ENCODE data around the gene L1CAM. TPM values are rescaled to one million over a fixed set of nuclear protein-coding genes. Genes with fewer than 3 reads are reported as not detected.

L1CAM gene
- total and polyA plus RNA-seq, 4 donors, result 0.28 to 0.59 (median 0.39) TPM; not detected in 1

DNA sequence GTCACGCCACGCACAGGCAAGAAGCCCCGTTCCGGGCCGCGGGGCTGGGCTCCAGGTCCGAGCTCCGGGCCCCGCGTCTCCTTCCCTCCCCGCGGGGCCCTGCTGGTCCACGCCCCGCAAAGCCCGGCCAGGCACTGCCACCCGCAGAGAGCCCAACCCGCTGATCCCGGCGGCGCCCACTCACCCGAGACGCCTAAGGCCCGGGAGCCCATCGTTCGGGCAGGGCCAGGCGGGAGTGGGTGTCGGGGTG is 56.5 kb downstream of the L1CAM start:
- TF ChIP-seq, protein P1, sequence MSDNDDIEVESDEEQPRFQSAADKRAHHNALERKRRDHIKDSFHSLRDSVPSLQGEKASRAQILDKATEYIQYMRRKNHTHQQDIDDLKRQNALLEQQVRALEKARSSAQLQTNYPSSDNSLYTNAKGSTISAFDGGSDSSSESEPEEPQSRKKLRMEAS (IDR thresholded peaks at IDR 0.05), result no peak
- TF ChIP-seq, protein P2, sequence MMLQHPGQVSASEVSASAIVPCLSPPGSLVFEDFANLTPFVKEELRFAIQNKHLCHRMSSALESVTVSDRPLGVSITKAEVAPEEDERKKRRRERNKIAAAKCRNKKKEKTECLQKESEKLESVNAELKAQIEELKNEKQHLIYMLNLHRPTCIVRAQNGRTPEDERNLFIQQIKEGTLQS (IDR thresholded peaks at IDR 0.05), result no peak
- TF ChIP-seq GABPA (IDR thresholded peaks at IDR 0.05 in 1 of 2, conservative IDR thresholded peaks at IDR 0.05 in 1 of 2) (no peak), RAD21 (IDR thresholded peaks at IDR 0.05) (no peak), JUND (IDR thresholded peaks at IDR 0.05) (no peak), EGR1 (IDR thresholded peaks at IDR 0.05; ENCODE audit: low read depth in 2 of 2) (no peak), YY1 (IDR thresholded peaks at IDR 0.05) (no peak), RXRA (IDR thresholded peaks at IDR 0.05) (no peak), TAF1 (conservative IDR thresholded peaks at IDR 0.05) (no peak)
- TF ChIP-seq, protein P3, sequence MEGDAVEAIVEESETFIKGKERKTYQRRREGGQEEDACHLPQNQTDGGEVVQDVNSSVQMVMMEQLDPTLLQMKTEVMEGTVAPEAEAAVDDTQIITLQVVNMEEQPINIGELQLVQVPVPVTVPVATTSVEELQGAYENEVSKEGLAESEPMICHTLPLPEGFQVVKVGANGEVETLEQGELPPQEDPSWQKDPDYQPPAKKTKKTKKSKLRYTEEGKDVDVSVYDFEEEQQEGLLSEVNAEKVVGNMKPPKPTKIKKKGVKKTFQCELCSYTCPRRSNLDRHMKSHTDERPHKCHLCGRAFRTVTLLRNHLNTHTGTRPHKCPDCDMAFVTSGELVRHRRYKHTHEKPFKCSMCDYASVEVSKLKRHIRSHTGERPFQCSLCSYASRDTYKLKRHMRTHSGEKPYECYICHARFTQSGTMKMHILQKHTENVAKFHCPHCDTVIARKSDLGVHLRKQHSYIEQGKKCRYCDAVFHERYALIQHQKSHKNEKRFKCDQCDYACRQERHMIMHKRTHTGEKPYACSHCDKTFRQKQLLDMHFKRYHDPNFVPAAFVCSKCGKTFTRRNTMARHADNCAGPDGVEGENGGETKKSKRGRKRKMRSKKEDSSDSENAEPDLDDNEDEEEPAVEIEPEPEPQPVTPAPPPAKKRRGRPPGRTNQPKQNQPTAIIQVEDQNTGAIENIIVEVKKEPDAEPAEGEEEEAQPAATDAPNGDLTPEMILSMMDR (IDR thresholded peaks at IDR 0.05; ENCODE audit: low read depth, low read length, missing input control), result no peak
- Histone ChIP-seq H3K27ac (ENCODE audit: low read depth in 1 of 2, low read length in 2 of 2) (no peak overlapping the region), H3K4me3 (ENCODE audit: low read depth in 1 of 3, low read length in 3 of 3) (peak overlapping the region in 1 of 3 donors; percentile 56), H3K4me1 (ENCODE audit: control insufficient read depth in 4 of 4, insufficient read depth in 4 of 4, low read length in 3 of 4) (peaks cover 0 to 5% (median 2%) of the 10 kb centered on the region in 4 donors), H3K27me3 (ENCODE audit: control insufficient read depth in 4 of 4, insufficient read depth in 4 of 4, low read length in 3 of 4) (peaks cover 0 to 4% (median 0%) of the 10 kb centered on the region in 4 donors), H3K9me3 (ENCODE audit: control insufficient read depth in 4 of 4, low read length in 3 of 4) (no peaks in the 10 kb centered on the region), H3K9ac (ENCODE audit: low read depth in 1 of 2, low read length in 2 of 2) (no peak overlapping the region), H3K36me3 (ENCODE audit: control insufficient read depth in 4 of 4, insufficient read depth in 3 of 4, low read depth in 1 of 4, low read length in 3 of 4) (no peaks in the 10 kb centered on the region)
- WGBS, result 3% methylated on average over 27 of the region's 27 CpGs
- DNase-seq (ENCODE audit: low spot score), result no peak

DNA sequence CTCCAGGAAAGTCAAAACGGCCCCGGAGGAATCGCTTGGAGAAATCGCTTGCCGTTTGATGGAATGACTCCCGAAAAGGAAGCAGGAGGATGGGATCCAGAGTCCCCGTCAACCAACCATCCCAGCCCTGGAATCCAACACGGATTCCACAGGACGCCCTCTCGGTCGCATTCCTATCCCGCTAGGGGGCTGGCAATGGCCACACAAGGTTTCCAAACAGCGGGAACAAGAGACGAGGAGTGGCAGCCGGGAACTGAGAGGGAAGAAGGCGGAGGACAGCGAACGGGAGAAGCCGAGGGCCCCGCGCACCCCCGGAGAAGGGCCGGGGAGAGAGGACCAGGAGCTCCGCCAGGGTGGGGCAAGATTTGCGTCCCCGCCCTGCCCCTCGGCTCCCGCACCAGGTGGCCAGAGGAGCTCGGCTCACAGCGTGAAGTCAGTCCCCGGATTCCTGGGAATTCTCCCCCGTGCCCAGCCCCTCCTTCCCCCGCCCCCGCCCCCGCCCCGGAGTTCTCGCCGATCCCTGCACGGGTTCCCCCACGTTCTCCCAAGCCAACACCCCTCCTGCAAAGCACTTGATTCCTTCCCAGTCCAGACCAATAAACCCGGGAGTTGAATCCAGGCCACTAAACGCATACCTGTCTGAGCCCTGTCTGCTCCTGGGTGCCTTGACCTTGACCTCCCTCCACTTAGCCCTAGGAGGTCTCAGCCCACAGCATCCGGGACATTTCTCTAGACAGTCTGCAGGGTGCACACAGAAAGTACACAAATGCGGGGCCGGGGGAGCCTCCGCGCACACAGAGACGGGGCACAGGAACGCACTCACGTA is 57.0 kb downstream of the L1CAM start:
- H3K27me3 ChIP-seq (ENCODE audit: control insufficient read depth in 4 of 4, insufficient read depth in 4 of 4, low read length in 3 of 4), result peaks cover 0 to 5% (median 0%) of the 10 kb centered on the region in 4 donors
- H3K4me1 ChIP-seq (ENCODE audit: control insufficient read depth in 4 of 4, insufficient read depth in 4 of 4, low read length in 3 of 4), result peaks cover 0 to 5% (median 2%) of the 10 kb centered on the region in 4 donors
- H3K9ac ChIP-seq (ENCODE audit: low read depth in 1 of 2, low read length in 2 of 2), result no peak overlapping the region
- no peak for TF ChIP-seq HNF4G (IDR thresholded peaks at IDR 0.05)
- TF ChIP-seq, protein P1 (IDR thresholded peaks at IDR 0.05), result no peak
- TF ChIP-seq, protein P3 (IDR thresholded peaks at IDR 0.05; ENCODE audit: low read depth, low read length, missing input control), result no peak
- no peak for TF ChIP-seq FOXA2 (IDR thresholded peaks at IDR 0.05)
- no peak for TF ChIP-seq EGR1 (IDR thresholded peaks at IDR 0.05; ENCODE audit: low read depth in 2 of 2)
- no peak for TF ChIP-seq RXRA (IDR thresholded peaks at IDR 0.05)
- no peak for TF ChIP-seq FOXA1 (IDR thresholded peaks at IDR 0.05)
- TF ChIP-seq JUND (IDR thresholded peaks at IDR 0.05), result no peak
- TF ChIP-seq, protein P2 (IDR thresholded peaks at IDR 0.05), result no peak
- no peak for TF ChIP-seq YY1 (IDR thresholded peaks at IDR 0.05)
- TF ChIP-seq, protein P4, sequence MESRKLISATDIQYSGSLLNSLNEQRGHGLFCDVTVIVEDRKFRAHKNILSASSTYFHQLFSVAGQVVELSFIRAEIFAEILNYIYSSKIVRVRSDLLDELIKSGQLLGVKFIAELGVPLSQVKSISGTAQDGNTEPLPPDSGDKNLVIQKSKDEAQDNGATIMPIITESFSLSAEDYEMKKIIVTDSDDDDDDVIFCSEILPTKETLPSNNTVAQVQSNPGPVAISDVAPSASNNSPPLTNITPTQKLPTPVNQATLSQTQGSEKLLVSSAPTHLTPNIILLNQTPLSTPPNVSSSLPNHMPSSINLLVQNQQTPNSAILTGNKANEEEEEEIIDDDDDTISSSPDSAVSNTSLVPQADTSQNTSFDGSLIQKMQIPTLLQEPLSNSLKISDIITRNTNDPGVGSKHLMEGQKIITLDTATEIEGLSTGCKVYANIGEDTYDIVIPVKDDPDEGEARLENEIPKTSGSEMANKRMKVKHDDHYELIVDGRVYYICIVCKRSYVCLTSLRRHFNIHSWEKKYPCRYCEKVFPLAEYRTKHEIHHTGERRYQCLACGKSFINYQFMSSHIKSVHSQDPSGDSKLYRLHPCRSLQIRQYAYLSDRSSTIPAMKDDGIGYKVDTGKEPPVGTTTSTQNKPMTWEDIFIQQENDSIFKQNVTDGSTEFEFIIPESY (IDR thresholded peaks at IDR 0.05), result no peak
- TF ChIP-seq TAF1 (conservative IDR thresholded peaks at IDR 0.05), result no peak
- no peak for TF ChIP-seq NR2F2 (IDR thresholded peaks at IDR 0.05)
- H3K4me3 ChIP-seq (ENCODE audit: low read depth in 1 of 3, low read length in 3 of 3), result peak overlapping the region in 1 of 3 donors; percentile 56
- WGBS, result 6% methylated on average over 50 of the region's 50 CpGs
- no peaks in the 10 kb centered on the region for H3K9me3 ChIP-seq (ENCODE audit: control insufficient read depth in 4 of 4, low read length in 3 of 4)
- no peak overlapping the region for H3K27ac ChIP-seq (ENCODE audit: low read depth in 1 of 2, low read length in 2 of 2)
- DNase-seq (ENCODE audit: low spot score), result no peak
- no peaks in the 10 kb centered on the region for H3K36me3 ChIP-seq (ENCODE audit: control insufficient read depth in 4 of 4, insufficient read depth in 3 of 4, low read depth in 1 of 4, low read length in 3 of 4)
